Loucy (cell line): ENCODE results near the gene ADAMTSL2.

Experiments used
- CTCF ChIP-seq: fragments of 200-600 bp; sonication (generic); conservative IDR thresholded peaks from 2 replicates; pipeline ENCODE4 v1.5.1; 2014; ENCODE audit warnings: mild to moderate bottlenecking, antibody characterized with exemption, low read length
- EZH2phosphoT487 ChIP-seq: fragments of 200-600 bp; IDR thresholded peaks from 2 replicates; pipeline ENCODE4 v1.6.1; 2018; ENCODE audit warnings: antibody characterized with exemption, mild to moderate bottlenecking, moderate library complexity, borderline replicate concordance

DNA sequence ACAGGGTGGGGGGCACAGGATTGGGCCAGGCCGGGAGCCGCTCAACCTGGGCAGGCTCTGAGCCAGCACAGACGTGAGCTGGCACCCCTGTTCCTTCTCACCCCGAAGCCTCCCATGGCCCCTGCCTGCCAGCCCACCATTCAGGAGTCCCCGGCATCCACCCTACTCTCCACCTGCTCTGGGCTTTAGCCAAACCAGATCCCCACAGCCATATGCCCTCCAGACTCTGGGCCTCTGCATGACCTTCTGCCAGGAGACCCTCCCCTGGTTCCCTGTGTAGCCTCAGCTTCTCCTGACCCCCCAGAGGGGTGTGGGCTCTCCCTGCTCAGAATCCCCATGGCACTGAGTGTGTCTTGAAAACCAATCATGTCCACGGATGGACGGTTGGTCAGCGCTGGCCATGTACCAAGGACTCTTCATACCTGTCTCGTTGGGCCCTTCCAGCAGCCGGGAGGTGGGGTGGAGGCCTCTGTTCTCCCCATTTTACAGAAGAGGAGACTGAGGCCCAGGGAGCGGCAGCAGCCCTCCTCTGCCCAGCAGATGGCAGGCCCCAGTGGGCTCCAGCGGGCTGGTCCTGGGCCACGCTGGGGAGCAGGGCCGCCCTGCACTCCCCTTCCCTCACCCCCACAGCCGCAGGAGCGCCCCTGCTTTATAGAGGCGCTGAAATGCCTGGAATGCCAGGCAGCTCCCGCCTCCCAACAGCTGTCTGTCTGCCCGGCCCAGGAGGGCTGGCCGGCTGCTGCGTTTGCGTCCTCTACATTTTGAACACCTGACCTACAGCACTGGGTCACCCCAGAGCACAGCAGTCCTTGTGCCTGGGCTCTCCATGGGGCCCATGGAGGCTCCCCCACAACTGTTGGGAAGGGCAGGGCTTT lies 6.3 kb upstream of the ADAMTSL2 start:
- TF ChIP-seq CTCF: no peak
- TF ChIP-seq EZH2phosphoT487: no peak
